ENCODE results near the gene SLIT1.

SLIT1 gene

DNA sequence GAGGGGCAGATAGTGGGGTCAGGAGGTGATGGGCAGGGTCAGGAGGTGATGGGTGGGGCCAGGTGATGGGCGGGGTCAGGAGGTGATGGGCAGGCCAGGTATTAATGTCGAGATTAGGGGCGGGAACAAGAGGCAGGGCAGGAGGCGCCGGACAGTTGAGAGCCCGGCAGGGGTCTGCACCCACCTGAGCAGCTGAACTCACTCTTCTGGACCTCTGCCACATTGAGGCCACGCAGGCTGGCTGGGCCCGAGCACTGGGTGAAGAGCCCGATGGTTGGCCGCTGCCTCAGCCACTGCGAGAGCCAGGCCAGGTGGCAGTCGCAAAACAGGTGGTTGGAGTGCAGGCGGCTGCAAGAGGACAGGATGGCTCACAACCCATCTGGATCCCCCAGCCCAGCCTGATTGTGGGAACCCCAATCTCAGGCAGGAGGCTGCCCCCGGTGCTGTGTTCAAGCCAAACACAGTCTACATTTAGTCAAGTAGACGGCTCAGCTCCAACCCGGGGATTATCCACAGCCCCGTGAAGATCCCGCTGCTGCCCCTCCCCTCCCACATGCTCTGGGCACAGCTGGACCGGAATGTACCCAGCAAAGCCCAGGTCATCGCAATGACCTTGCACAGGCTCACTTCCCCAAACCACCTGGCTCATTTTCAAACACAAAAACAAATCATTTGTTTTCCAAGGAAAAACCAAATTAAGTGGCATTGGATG lies 122.3 kb downstream of the SLIT1 start:
- no peak for DNase-seq (ENCODE audit: low spot score)

DNA sequence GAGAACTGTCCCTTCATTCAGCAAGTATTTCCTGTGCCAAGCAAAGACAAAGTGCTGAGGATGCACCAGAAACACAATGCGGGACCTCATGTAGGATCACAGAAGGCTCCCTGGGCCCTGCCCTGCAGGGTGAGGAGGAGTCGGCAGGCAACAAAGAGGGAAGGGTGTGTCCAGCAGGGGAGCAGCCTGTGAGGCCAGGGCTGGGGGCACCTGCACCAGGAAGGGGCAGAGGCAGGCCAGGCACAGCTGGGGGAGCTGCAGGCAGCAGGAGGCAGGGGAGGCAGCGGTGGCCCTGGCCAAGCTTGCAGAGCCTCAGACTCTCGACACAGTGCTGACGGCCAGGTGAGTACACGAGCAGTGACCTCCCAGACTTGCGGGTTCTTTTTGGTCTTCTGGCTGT lies 123.3 kb downstream of the SLIT1 start:
- DNase-seq (ENCODE audit: low spot score): no peak

DNA sequence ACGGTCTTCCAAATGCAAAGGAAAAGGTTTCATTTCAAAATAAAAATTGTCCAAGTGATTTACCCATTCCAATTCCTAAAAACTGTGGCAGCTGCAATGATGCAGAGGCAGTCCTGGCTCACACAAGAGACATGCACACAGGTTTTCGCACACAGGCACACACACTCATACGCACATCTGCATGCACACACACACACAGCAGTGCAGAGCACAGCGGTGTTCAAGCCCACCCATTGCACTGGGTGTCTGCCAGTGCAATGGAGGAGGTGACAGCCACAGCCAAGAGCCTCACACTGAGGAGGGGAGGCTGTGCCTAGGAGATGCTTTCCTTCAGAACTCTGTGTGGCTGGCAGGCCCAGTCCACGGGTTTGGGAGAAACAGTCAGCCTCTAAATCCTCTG lies 123.7 kb downstream of the SLIT1 start:
- no peak for DNase-seq (ENCODE audit: low spot score)

DNA sequence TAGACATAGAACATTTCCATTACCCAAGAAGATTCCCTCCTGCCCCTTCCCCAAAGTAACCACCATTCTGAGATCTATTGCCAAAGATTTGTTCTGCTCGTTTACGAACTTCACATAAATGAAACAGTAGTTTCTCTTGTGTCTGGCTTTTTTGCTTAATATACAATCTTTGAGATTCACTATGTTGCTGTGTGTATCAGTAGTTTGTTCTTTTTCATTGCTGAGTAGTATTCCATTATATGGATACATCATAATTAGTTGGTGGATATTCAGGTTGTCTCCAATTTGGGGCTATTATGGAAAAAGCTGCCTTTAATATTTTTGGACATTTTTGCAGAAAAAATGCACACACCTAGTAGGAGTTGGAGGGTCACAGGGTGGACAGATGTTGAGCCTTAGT lies 124.3 kb downstream of the SLIT1 start:
- DNase-seq (ENCODE audit: low spot score): no peak

DNA sequence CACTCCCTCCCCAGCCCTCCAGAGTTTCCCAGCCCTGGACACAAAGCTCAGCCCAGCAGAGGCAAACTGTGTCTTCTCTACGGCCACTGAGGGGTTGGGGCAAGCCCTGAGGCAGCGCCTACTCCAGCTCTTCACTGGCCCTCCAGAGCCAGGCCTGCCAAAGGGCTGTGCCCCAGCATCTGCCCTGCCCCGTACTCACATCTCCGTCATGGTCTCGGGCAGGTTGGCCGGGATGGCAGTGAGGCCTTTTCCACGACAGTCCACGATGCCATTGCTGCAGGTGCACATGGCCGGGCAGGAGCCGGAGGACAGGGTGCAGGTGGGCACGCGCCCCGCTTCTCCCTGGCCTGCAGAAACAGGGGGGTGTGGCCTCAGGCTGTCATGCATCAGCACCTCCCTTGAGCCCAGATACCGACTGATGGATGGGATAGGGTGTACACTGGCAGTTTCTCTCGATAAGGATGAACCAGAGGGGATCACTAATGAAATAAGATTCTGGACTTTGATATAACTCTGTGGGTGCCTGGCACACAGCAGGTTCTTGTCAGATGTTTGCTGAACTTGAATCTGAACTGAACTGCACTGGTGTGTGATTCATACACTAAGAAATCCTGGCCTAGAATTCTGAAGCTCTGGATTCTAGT lies 125.2 kb downstream of the SLIT1 start:
- no peak for DNase-seq (ENCODE audit: low spot score)

DNA sequence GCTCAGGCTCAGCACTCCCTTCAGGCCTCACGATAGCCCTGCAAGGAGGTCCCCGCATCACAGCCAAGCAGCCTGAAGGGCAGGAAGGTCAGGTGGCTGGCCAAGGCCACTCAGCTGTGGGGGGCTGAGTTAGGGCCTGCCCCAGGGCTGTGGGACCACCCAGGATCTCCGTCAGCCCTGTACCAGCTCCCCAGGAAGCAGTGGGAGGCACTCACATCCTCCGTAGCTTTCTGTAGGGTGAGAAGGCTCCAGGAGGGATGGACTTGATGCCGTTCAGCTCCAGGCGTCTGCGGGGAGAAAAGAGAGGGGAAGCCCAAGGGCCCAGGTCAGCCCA lies 125.9 kb downstream of the SLIT1 start:
- DNase-seq (ENCODE audit: low spot score): no peak

DNA sequence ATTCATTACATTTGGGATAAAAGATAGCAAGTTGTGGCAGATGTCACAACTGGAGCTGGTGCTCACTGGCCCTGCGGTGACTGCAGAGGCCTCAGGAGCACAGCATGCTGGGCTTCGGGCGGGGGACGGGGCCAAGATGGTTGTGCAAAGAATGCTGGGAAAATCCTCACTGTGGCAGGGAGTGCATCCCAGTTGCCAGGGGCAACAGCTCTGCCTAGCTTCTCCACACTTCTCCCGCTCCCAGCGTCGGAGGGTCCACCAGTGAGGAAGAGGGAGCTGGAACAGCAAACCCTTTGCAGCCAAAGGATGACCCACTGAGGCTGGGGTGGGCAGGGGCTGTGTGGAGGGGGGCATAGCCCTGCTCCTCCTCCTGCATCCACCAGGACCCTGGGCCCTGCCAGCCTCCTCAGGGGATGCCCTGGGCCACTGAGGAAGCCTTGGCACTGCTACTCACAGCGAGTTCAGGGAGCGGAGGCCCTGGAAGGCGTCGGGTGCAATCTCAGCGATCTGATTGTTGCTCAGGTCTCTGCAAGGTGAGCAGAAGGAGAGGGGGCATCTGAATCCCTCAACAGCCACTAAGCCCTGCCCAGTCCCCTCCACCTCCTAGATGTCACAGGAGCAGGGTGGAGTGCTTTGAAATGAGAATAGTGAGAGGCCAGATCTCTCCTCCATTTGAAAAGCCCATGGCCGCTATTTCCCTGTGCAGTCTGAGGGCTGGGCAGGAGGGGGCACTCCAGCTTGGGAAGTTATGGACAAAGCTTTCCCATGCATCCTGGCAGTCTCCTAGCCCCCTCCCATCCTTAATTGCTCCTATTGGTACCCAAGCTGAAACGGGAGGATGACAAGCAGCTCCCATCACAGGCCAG lies 126.5 kb downstream of the SLIT1 start:
- no peak for DNase-seq (ENCODE audit: low spot score)

DNA sequence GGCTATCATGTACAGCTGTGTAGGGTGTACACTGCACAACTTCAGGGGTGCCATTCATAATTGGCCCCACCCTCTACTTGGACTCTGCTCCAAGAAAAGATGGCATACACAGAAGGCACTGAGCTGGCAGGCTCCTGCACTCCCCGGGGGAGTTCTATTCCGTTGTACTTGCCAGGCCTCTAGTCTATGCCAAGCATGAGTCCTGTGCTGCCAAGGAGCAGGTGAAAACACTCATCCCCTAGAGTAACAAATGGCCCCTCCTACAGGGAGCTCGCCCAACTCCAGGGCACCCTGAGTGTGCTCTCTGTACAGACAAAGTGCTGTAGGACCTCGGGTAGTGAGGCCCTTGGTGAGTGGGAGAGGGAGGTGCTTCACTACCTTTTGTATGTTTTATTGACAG lies 127.2 kb downstream of the SLIT1 start:
- no peak for DNase-seq (ENCODE audit: low spot score)

DNA sequence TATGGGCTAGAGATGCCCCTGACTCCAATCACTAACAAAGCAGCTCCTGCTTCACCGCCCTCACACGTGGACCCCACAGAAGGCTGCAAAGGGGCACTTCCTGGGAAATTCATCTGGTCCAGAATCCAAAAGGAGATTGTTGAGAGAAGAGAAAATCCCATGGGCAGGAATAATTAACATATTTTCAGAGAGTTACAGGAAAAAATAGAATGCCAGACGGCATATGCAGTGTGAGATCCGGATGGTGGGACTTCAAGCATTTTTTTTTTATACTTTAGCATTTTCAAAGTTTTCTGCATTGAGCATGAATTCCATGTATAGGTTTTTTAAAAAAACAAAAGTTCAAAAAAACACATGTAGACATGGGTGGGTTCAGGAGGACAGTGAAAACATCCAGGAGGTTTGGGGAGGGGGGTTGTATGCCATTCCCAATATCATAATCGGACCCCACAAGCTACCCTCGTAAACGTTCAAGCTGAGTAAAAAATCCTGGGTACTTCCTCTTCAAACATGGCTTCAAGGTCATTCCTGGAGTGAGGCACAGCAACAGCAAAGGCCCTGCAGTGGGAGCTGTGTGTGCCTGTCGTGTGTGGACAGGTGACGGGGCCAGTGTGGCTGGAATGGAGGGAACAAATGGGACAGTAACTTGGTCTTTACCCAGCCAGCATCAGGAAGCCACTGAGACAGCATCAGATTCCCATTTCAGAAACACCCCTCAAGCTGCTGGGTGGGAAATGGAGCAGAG lies 128.1 kb downstream of the SLIT1 start:
- DNase-seq (ENCODE audit: low spot score): no peak

DNA sequence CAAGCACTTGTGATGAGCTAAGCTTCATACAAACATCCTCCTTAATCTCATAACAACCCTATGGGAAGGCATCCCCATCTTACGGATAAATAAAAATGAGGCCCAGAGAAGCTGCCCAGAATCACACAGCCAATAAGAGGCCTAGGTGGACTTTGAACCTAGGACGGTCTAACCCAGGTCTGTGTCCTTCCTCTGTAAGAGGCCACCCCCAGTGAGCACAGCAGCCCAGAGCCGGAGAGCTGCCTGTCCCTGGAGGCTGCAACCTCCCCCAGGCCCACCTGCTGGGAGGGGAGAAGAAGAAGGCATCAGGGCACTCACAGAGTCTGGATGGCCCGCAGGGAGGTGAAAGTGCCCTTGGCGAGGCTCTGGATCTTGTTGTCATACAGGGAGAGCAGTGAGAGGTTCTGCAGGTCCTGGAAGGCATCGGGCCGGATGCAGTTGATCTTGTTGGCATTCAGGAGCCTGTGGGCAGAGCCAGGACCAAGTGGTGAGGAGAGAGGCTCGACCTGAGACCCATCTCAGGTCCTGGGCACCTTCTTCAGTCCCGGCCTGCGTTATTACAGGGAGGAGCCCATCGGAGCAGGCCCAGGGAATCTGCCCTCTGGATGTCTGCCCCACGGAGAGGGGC lies 129.6 kb downstream of the SLIT1 start:
- no peak for DNase-seq (ENCODE audit: low spot score)

DNA sequence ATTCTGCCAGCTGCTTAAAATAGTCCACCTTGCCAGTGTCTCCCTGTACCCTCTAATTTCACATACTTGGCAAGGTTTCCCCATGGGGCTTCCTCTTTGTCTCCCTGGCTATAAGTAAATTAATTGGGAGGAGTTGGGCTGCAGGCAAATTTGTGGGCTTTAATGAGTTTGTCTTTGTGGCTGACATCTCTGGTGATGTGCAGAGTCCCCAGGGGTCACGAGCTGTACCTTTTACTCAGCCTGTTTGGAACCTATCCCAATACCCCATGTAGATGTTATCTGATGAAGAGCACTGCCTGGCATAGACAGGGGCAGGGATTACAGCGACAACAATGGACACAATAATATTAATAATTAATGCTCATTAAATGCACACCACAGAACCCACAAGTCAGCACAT lies 132.5 kb downstream of the SLIT1 start:
- DNase-seq (ENCODE audit: low spot score): no peak

DNA sequence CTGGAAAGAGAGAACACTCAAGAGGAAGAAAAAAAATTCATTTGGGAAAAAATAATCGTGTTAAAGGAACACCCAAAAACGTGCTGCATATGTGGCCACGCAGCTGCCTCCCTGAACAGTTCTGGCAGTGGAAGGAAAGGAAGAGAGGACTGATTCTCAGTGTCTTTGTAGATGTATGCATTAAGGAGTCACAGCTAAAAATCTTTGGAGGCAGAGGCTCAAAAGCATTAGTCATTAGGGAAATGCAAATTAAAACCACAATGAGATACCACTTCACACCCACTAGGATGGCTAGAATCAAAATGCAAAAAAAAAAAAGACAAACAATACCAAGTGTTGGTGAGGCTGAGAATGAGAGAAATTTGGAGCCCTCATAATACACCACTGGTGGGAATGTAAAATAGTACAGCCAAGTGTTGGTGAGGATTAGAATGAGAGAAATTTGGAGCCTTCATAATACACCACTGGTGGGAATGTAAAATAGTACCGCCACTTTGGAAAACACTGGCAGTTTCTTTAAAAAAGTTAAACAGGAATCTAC lies 134.7 kb downstream of the SLIT1 start:
- DNase-seq (ENCODE audit: low spot score): no peak

DNA sequence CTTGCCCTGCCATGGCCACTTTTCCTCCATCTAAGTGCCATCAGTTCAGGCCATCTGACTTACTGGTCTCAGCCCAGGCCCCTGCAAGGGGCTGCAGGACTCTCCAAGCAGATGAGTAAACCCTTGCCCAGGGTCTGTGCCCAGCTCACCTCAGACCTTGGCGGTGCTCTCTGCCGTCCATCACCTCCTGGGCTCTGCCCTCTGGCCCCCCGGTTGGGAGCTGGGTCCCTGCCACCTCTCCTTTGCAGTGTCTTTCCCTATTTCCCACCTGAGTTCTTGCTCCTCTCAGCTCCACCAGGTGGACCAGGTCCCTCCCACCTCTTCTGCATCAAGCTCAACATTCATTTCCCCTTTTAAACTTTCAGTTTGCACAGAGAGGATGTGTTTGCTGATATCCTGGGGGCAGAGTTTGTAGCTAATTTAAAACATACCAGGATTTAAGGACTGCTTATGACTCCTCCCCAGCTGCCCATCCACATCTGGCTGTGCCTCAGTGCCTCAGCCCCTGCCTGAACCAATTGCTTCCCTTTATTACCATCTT lies 135.5 kb downstream of the SLIT1 start:
- no peak for DNase-seq (ENCODE audit: low spot score)

DNA sequence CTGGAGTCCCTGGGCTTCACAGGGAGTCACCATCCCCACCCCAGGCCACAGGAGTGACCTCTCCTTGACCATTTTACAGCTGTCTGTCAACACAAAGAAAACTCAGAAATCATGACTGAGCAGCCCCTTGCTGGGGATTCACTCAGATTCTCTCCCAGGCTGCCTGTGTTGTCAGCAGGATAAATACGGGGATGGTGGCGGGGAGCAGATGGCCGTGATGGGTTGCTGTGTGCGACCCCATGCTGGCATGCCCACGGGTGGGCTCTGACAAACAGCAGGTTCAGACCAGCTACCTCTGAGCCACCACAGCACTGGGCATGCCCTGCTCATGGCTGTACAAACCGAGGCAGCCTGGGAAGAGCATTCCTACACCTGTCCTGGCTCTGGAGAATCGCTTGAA lies 136.1 kb downstream of the SLIT1 start:
- DNase-seq (ENCODE audit: low spot score): no peak

DNA sequence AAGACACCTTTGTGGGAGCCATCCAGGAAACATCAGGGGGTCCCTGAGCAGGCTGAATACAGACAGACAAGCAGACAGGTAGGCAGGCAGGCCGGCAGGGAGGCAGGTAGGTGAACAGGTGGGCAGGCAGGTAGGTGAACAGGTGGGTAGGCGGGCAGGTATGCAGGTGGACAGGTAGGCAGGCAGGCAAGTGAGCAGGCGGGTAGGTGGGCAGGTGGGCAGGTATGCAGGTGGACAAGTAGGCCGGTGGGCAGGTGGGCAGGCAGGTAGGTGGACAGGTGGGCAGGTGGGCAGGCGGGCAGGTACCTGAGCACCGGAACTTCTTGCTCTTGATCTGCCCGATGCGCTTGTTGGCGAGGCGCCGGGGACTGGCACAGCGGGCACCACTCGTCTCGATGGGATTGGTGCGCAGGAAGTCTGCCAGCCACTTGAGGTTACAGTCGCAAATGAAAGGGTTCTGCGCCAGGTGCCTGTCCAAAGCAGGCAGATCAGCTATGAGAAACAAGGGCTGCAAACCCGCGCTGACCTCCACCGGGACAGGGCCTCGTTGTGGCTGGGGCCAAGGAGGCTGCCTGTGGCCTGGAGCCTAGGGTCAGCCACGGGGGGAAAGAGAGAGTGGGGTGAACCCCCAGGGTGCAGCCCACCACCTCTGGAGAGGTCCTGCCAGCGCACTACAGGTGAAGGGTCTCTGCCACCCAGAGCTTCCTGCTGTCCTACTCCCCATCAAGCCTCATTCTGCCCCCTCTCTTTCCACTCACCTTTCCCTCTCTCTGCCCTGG lies 136.9 kb downstream of the SLIT1 start:
- no peak for DNase-seq (ENCODE audit: low spot score)

DNA sequence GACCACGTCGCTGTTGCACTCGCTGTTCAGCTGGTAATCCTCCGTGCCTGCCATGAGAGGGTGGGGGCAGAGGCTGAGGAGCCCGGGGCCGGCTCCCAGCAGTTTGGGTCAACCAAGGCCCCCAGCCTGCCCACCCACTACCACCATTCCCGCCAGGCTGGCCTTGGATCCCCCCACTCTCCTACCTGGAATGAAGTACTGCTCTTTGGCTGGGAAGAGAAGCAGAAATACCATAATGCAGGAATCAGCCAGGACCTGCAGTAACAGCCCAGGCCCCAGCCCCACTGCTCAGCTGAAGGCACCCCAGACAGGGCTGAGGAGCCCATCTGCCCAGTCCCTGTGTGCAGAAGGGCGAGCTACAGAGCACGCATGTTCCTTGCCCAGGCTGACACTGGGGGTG lies 138.0 kb downstream of the SLIT1 start:
- no peak for DNase-seq (ENCODE audit: low spot score)

DNA sequence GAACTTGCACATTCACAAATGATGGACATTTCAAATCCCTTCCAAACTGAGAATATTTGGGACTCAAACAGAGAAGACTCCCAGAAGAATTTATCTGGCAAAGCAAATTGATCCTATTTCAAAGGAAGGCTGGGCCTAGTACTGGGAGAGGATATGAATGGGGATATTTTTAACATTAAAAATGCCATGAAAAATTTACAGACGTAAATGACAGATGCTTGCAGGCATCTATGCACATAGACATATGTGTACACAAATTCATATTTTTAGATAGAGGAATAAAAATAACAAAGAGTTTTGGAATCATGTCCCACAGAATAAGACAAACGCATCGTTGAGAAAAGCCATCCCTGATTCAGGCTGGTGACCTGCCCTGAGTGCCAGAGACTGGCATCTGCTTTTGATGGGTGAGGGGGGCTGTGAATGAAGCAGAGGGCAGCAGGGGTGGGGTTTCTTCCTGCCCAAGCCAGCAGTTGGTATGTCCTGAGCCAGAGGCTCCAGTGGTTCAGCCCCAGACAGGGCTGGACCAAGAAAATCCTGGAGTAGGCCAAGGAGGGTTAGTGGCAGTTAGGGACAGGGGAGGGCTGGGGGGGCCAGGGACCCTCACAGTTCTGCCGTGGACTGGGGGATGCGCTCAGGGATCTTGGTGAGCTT lies 138.5 kb downstream of the SLIT1 start:
- no peak for DNase-seq (ENCODE audit: low spot score)

DNA sequence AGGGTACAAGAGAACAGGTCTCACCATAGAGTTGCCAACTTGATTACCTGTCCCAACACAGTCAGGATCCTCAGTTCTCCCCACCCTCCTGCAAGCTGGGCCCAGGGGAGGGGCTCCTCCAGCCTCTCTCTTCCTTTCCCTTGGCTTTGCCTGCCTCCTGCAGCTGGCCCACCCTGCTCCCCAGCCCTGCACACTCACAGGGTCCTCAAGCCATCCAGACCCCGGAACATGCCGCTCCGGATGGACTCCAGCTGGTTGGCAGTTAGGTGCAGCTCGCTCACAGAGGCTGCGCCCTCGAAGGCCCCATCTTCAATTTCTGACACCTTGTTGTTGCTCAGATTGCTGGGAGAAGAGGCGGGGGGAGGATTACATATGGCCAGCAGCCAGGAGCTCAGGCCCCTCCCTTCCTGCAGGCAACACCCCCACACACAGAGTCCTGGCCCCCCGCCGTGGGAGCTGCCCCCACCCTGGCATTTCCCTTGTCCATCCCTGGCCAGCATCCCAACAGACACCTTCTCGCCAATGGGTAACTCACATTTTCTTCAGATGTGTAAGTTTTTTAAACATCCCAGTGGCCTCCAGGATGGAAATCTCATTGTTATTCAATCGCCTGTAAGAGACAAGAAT lies 139.2 kb downstream of the SLIT1 start:
- no peak for DNase-seq (ENCODE audit: low spot score)

DNA sequence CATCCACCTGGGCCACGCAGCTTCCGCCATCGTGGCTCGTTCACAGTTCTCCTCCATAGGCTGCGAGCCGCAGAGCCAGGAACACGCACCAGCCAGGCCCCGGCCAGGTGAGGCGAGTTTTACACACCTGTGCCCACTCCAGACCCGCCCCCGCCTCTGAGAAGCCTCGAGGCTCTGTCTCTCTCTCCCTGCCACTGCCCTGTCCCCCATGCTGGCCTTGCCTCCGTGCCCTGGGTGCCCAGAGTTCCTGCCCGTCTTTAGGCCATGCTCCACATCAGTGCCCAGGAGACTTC lies 142.2 kb downstream of the SLIT1 start:
- DNase-seq (ENCODE audit: low spot score): no peak
